Smooth muscle cell (in vitro differentiated cells): Measurements from ENCODE around the gene RNASE13. TPM values are rescaled to one million over a fixed set of nuclear protein-coding genes. Genes with fewer than 3 reads are reported as not detected.
A peak's percentile ranks its signal among the peaks of the same experiment; 100 is the strongest.

Source experiments
- DNase-seq: peaks from one replicate; lab custom pipeline; 2025; ENCODE audit not compliant: unreplicated experiment; lab: John Stamatoyannopoulos, UW
- H2AFZ ChIP-seq: fragments of 200-600 bp; sonication (generic); 2 replicates; pipeline ENCODE4 v1.6.0; 2016; ENCODE audit warnings: antibody characterized with exemption, low read depth, mild to moderate bottlenecking
- H3F3A ChIP-seq: fragments of 200-600 bp; sonication (generic); 2 replicates; pipeline ENCODE4 v1.6.0; 2017; ENCODE audit warnings: antibody characterized with exemption, low read depth
- H3K27ac ChIP-seq: fragments of 200-600 bp; sonication (generic); 2 replicates; pipeline ENCODE4 v1.5.1; 2016; ENCODE audit warnings: low read depth, mild to moderate bottlenecking
- H3K27me3 ChIP-seq: fragments of 200-600 bp; sonication (generic); 2 replicates; pipeline ENCODE4 v1.6.1; 2016; ENCODE audit warnings: low read depth, mild to moderate bottlenecking
- H3K36me3 ChIP-seq: fragments of 200-600 bp; sonication (generic); 2 replicates; pipeline ENCODE4 v1.5.1; 2016; ENCODE audit warnings: low read depth
- H3K4me1 ChIP-seq: fragments of 200-600 bp; sonication (generic); 2 replicates; pipeline ENCODE4 v1.5.1; 2016; ENCODE audit warnings: low read depth
- H3K4me2 ChIP-seq: fragments of 200-600 bp; sonication (generic); 2 replicates; pipeline ENCODE4 v1.6.0; 2016; ENCODE audit warnings: mild to moderate bottlenecking
- H3K4me3 ChIP-seq: fragments of 200-600 bp; sonication (generic); 2 replicates; pipeline ENCODE4 v1.5.1; 2016; ENCODE audit warnings: mild to moderate bottlenecking
- H3K79me2 ChIP-seq: fragments of 200-600 bp; sonication (generic); 2 replicates; pipeline ENCODE4 v1.6.0; 2016; ENCODE audit warnings: low read depth, mild to moderate bottlenecking
- H3K9ac ChIP-seq: fragments of 200-600 bp; sonication (generic); 2 replicates; pipeline ENCODE4 v1.6.0; 2016; ENCODE audit warnings: low read depth
- H3K9me3 ChIP-seq: fragments of 200-600 bp; sonication (generic); replicated peaks from 2 replicates; pipeline ENCODE4 v1.5.1; 2016; ENCODE audit warnings: low read depth
- H4K20me1 ChIP-seq: fragments of 200-600 bp; sonication (generic); 2 replicates; pipeline ENCODE4 v1.6.0; 2016; ENCODE audit warnings: low read depth
- WGBS: methylation state at CpG from one replicate; pipeline ENCODE4 v1.1.7; 2016; ENCODE audit warnings: low lambda C conversion rate; 5-methylcytosine and 5-hydroxymethylcytosine counted together
- polyA plus RNA-seq: library from polyadenylated mRNA; unstranded; fragments of >200 nt; fragmentation: Nextera tagmentation; extraction: Ambion mirVana; gene quantifications from 2 replicates; pipeline ENCODE4 v1.2.1, GENCODE V29; 2016
- total RNA-seq: library from RNA; depleted of rRNA; stranded (reverse); fragments of >200 nt; gene quantifications from 2 replicates; pipeline ENCODE4 v1.2.3, GENCODE V29; 2014
- TF ChIP-seq, protein P1 (sequence below): fragments of 200-600 bp; sonication (generic); IDR thresholded peaks from 2 replicates; pipeline ENCODE4 v1.5.1; 2017; ENCODE audit warnings: borderline replicate concordance, mild to moderate bottlenecking, antibody characterized with exemption; ENCODE audit not compliant: insufficient read depth, poor library complexity, severe bottlenecking

Gene RNASE13
- total RNA-seq (not detected in 2 replicates), polyA plus RNA-seq (0.25 TPM in 1 of 2 replicates, not detected in the other)

DNA sequence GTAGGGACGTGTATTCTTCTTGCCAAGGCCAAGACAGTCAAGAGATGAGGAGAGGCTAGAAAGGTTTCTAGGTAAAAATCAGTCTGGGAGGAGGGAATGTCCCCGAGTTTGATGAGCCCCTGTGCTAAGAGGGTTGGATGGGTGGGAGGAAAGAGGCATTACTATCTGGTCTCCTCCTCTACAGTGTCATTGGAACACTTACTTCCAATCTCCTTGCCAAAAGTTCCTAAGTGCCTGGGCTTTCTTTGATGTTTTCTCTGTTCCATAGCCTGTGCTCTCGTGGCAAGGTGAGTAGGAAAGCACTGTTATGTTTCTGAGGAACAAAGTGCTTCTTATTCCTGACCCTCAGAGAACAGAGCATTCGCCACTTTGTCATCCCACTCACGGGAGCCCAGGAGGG, at the start of gene RNASE13:
Gene RNASE13, minus strand, starts transcription at position 101 of the 400 bp plus-strand sequence. CDS start 519 bp downstream, outside the sequence.
- no peak within 1 kb of the TSS for H3K27ac ChIP-seq
- peaks cover 4% of the 10 kb centered on the region for H3K4me1 ChIP-seq
- H3K36me3 ChIP-seq, result no peaks in the 10 kb centered on the region
- no peak within 1 kb of the TSS for H3K4me3 ChIP-seq
- no peaks in the 10 kb centered on the region for H3K79me2 ChIP-seq
- TF ChIP-seq, protein P1, sequence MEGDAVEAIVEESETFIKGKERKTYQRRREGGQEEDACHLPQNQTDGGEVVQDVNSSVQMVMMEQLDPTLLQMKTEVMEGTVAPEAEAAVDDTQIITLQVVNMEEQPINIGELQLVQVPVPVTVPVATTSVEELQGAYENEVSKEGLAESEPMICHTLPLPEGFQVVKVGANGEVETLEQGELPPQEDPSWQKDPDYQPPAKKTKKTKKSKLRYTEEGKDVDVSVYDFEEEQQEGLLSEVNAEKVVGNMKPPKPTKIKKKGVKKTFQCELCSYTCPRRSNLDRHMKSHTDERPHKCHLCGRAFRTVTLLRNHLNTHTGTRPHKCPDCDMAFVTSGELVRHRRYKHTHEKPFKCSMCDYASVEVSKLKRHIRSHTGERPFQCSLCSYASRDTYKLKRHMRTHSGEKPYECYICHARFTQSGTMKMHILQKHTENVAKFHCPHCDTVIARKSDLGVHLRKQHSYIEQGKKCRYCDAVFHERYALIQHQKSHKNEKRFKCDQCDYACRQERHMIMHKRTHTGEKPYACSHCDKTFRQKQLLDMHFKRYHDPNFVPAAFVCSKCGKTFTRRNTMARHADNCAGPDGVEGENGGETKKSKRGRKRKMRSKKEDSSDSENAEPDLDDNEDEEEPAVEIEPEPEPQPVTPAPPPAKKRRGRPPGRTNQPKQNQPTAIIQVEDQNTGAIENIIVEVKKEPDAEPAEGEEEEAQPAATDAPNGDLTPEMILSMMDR, result no peak
- WGBS, result 91% methylated on average over 5 of the region's 5 CpGs
- H4K20me1 ChIP-seq, result no peaks in the 10 kb centered on the region
- H3K4me2 ChIP-seq, result no peak within 1 kb of the TSS
- DNase-seq, result no peak
- H3K9me3 ChIP-seq, result no peaks in the 10 kb centered on the region
- no peak within 1 kb of the TSS for H2AFZ ChIP-seq
- no peaks in the 10 kb centered on the region for H3F3A ChIP-seq
- no peaks in the 10 kb centered on the region for H3K27me3 ChIP-seq
- no peak within 1 kb of the TSS for H3K9ac ChIP-seq

DNA sequence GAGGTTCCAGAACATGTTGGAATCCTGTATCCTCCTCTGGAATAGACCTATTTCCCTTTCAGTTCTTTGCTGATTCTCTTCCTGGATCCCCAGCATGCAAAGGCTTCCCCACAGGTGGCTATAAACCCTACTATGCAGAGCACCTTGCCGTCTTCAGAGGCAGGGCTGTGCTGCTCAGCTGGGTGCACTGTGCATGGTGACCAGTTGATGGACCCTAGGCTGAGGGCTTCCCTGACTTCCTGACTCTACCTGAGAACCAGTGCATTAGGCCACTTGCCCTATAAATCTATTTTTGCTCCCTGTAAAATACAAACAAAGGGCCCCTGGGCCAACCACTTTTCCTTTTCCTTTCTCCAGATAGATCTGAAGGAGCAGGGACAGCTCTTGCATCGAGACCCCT, 49.8 kb upstream of the RNASE13 start:
- Histone ChIP-seq H3K79me2 (no peaks in the 10 kb centered on the region), H3K4me2 (no peak overlapping the region), H4K20me1 (peaks cover 45% of the 10 kb centered on the region), H3K36me3 (peaks cover 4% of the 10 kb centered on the region), H3K9me3 (no peaks in the 10 kb centered on the region), H3K27me3 (no peaks in the 10 kb centered on the region), H3K4me1 (no peaks in the 10 kb centered on the region), H3K27ac (peak overlapping the region; percentile 90), H3F3A (peaks cover 61% of the 10 kb centered on the region), H3K4me3 (no peak overlapping the region), H3K9ac (peak overlapping the region; percentile 53), H2AFZ (no peak overlapping the region)
- no peak for DNase-seq
- TF ChIP-seq, protein P1, result no peak
- 88% methylated on average over 2 of the region's 2 CpGs for WGBS

DNA sequence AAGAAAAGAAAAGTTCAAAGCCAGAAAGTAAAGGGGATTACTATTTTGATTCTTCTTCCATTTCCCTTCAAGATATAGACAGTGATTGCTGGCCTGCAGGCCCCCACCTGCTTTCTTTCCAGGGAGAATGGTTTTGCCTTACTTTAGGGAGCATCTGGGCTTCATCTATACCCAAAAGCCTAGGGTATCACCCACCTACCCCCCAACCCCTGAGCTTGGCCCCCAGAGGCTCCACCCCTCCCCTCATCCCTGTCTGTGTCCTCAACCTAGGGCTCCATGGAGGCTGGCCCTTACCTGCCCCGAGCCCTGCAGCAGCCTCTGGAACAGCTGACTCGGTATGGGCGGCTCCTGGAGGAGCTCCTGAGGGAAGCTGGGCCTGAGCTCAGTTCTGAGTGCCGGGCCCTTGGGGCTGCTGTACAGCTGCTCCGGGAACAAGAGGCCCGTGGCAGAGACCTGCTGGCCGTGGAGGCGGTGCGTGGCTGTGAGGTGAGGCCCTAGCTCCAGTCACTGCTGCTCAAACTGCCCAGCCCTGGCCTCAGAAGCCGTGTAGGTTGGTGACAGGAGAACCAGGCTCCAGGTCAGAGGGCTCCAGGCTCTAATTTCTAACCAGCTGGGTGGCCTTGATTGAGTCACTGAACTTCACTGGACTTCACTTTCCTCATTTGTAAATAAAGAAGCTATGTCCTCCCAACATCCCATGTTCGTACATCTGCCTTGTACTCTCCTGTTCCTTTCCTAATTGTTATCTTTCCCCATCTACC, 49.1 kb upstream of the RNASE13 start:
- peaks cover 4% of the 10 kb centered on the region for H3K36me3 ChIP-seq
- no peaks in the 10 kb centered on the region for H3K79me2 ChIP-seq
- H3K4me2 ChIP-seq, result no peak overlapping the region
- no peaks in the 10 kb centered on the region for H3K27me3 ChIP-seq
- TF ChIP-seq, protein P1, result no peak
- H3K9me3 ChIP-seq, result no peaks in the 10 kb centered on the region
- no peak overlapping the region for H3K4me3 ChIP-seq
- WGBS, result 90% methylated on average over 11 of the region's 11 CpGs
- peaks cover 60% of the 10 kb centered on the region for H3F3A ChIP-seq
- no peak overlapping the region for H3K9ac ChIP-seq
- H3K27ac ChIP-seq, result peak overlapping the region; percentile 90
- no peak overlapping the region for H2AFZ ChIP-seq
- H3K4me1 ChIP-seq, result no peaks in the 10 kb centered on the region
- no peak for DNase-seq
- peaks cover 48% of the 10 kb centered on the region for H4K20me1 ChIP-seq
